Stomach (tissue), 4 donors: Measurements from ENCODE around the gene APMAP.

Experiments
- POLR2A ChIP-seq, 4 donors: fragments of 450-650 bp; IDR thresholded peaks; one replicate each; pipeline ENCODE4 v1.6.1; 2016; ENCODE audit warnings: antibody characterized with exemption in 4 of 4, control low read depth in 2 of 4, mild to moderate bottlenecking in 1 of 4, moderate library complexity in 1 of 4
- POLR2AphosphoS5 ChIP-seq, 3 donors: sonication (generic); formaldehyde crosslinking; IDR thresholded peaks; one replicate each; pipeline ENCODE4 v1.6.1; 2016; ENCODE audit warnings: antibody characterized with exemption in 3 of 3
- TF ChIP-seq, protein P1 (sequence below), 7 experiments: fragments of 450-650 bp in 4 of 7; fragments of 200-600 bp in 3 of 7; sonication (generic) in 3 of 7; IDR thresholded peaks; one replicate each; pipeline ENCODE4 v1.5.1; 2016 to 2019; ENCODE audit warnings: antibody characterized with exemption in 7 of 7, control low read depth in 2 of 7, mild to moderate bottlenecking in 1 of 7

DNA sequence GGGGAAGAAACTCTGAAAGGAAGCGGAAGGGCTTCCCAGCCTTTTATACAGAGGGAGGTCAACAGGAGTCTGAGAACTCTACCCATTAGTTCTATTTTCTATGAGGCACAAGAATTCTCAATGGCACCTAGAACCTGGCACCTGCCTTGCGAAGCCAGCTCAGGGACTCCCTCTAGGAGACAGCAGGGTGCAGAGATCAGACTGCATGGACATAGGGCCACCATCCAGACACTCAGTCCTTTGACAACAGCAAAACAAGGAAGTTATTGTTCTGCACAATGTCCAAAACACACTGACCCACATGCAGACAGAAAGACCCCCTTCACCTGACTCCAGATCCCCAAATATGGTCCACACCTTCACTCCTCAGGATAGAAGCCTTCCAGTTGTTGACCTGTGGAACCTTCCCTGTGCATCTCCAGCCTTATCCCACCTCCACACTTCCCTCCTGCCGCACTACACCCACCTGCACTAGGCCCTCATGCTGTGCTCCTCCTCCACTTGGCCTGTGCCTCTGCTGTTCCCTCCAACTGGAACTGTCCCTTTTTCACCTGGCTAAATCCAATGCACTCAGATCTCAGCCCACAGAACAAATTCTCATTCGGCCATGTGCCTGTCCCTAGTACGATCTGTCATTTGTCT is 37.6 kb upstream of the APMAP start:
- TF ChIP-seq, protein P1, sequence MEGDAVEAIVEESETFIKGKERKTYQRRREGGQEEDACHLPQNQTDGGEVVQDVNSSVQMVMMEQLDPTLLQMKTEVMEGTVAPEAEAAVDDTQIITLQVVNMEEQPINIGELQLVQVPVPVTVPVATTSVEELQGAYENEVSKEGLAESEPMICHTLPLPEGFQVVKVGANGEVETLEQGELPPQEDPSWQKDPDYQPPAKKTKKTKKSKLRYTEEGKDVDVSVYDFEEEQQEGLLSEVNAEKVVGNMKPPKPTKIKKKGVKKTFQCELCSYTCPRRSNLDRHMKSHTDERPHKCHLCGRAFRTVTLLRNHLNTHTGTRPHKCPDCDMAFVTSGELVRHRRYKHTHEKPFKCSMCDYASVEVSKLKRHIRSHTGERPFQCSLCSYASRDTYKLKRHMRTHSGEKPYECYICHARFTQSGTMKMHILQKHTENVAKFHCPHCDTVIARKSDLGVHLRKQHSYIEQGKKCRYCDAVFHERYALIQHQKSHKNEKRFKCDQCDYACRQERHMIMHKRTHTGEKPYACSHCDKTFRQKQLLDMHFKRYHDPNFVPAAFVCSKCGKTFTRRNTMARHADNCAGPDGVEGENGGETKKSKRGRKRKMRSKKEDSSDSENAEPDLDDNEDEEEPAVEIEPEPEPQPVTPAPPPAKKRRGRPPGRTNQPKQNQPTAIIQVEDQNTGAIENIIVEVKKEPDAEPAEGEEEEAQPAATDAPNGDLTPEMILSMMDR (IDR thresholded peaks at IDR 0.05): no peak
- TF ChIP-seq POLR2A (IDR thresholded peaks at IDR 0.05) (no peak), POLR2AphosphoS5 (IDR thresholded peaks at IDR 0.05) (no peak)
